Measurements from ENCODE around the gene HEATR5B. TPM values are rescaled to one million over a fixed set of nuclear protein-coding genes. Genes with fewer than 3 reads are reported as not detected.
"Not testable (repeated sequence)": the region's sequence is repeated elsewhere in the genome, so short reads cannot be mapped to it uniquely, and the experiment has no call there.

HEATR5B gene
- total RNA-seq, 1 donor from 2014 or later: 14.7 TPM

GRCh38 chr2:36949845-36950244 lies 134.3 kb downstream of the HEATR5B start:
- no peak for DNase-seq (ENCODE audit: low read depth)

- DNase-seq (ENCODE audit: low read depth): not testable (repeated sequence)
Observed at GRCh38 chr2:36945240-36945639, 138.9 kb downstream of the HEATR5B start.

- DNase-seq (ENCODE audit: low read depth): no peak
Observed at GRCh38 chr2:36941867-36942266, 142.3 kb downstream of the HEATR5B start.

- not testable (repeated sequence) for DNase-seq (ENCODE audit: low read depth)
Observed at GRCh38 chr2:36936526-36936925, 147.6 kb downstream of the HEATR5B start.

GRCh38 chr2:36931688-36932087 lies 152.5 kb downstream of the HEATR5B start:
- not testable (repeated sequence) for DNase-seq (ENCODE audit: low read depth)

Other genes starting within 250 kb of the HEATR5B start
- 18.3 and 25.1 TPM in 2 replicates for gene STRN, start 117.8 kb downstream of the HEATR5B start, total RNA-seq
- 8.6 and 8.8 TPM in 2 replicates for gene GPATCH11, start 146 bp upstream of the HEATR5B start, total RNA-seq
- gene EIF2AK2, start 72.6 kb upstream of the HEATR5B start, total RNA-seq: 26.6 and 31.1 TPM in 2 replicates
- gene SULT6B1, start 104.3 kb upstream of the HEATR5B start, total RNA-seq: not detected in 2 replicates
- gene CEBPZOS, start 112.1 kb upstream of the HEATR5B start, total RNA-seq: 25.7 and 27.7 TPM in 2 replicates
- 32.9 and 33.2 TPM in 2 replicates for gene CEBPZ, start 147.2 kb upstream of the HEATR5B start, total RNA-seq
- gene NDUFAF7, start 147.3 kb upstream of the HEATR5B start, total RNA-seq: 15.2 and 21.1 TPM in 2 replicates
- 19.6 and 24.2 TPM in 2 replicates for gene PRKD3, start 240.5 kb upstream of the HEATR5B start, total RNA-seq